ENCODE measurements around the gene PLPP2.

PLPP2 gene

GRCh38 chr19:326871-327270 lies 35.7 kb upstream of the PLPP2 start:
- DNase-seq (ENCODE audit: low read depth), result no peak
- no peak overlapping the region for H3K4me3 ChIP-seq (ENCODE audit: control insufficient read depth, low read depth, low read length)
- no peak for TF ChIP-seq CTCF (conservative IDR thresholded peaks at IDR 0.05; ENCODE audit: control insufficient read depth, insufficient read depth, low read depth, low read length)

- DNase-seq (ENCODE audit: low read depth), result no peak
- H3K4me3 ChIP-seq (ENCODE audit: control insufficient read depth, low read depth, low read length), result no peak overlapping the region
- TF ChIP-seq CTCF (conservative IDR thresholded peaks at IDR 0.05; ENCODE audit: control insufficient read depth, insufficient read depth, low read depth, low read length), result no peak
Measured at GRCh38 chr19:325937-326565, 34.8 kb upstream of the PLPP2 start.

GRCh38 chr19:325173-325936 lies 34.2 kb upstream of the PLPP2 start:
- DNase-seq (ENCODE audit: low read depth), result no peak
- TF ChIP-seq CTCF (conservative IDR thresholded peaks at IDR 0.05; ENCODE audit: control insufficient read depth, insufficient read depth, low read depth, low read length), result no peak
- H3K4me3 ChIP-seq (ENCODE audit: control insufficient read depth, low read depth, low read length), result no peak overlapping the region

- DNase-seq (ENCODE audit: low read depth), result no peak
- TF ChIP-seq CTCF (conservative IDR thresholded peaks at IDR 0.05; ENCODE audit: control insufficient read depth, insufficient read depth, low read depth, low read length), result no peak
- no peak overlapping the region for H3K4me3 ChIP-seq (ENCODE audit: control insufficient read depth, low read depth, low read length)
Measured at GRCh38 chr19:324716-325115, 33.5 kb upstream of the PLPP2 start.

- no peak for TF ChIP-seq CTCF (conservative IDR thresholded peaks at IDR 0.05; ENCODE audit: control insufficient read depth, insufficient read depth, low read depth, low read length)
- no peak for DNase-seq (ENCODE audit: low read depth)
- no peak overlapping the region for H3K4me3 ChIP-seq (ENCODE audit: control insufficient read depth, low read depth, low read length)
Measured at GRCh38 chr19:322616-323015, 31.4 kb upstream of the PLPP2 start.

- H3K4me3 ChIP-seq (ENCODE audit: control insufficient read depth, low read depth, low read length), result no peak overlapping the region
- no peak for TF ChIP-seq CTCF (conservative IDR thresholded peaks at IDR 0.05; ENCODE audit: control insufficient read depth, insufficient read depth, low read depth, low read length)
- no peak for DNase-seq (ENCODE audit: low read depth)
Measured at GRCh38 chr19:318509-318774, 27.2 kb upstream of the PLPP2 start.
